ENCODE data around the gene ADA. TPM values are rescaled to one million over a fixed set of nuclear protein-coding genes. Genes with fewer than 3 reads are reported as not detected.

The ADA gene
- total and polyA plus RNA-seq, 2 of the 13 experiments (the other 11 are each of a cell fraction or from before 2014, with no cell fraction given), result 2.5 to 11.3 TPM

Other genes starting within 250 kb of the ADA start
- 18.8 and 25.0 TPM in 2 replicates for gene TTPAL, start 175.8 kb downstream of the ADA start, total RNA-seq (2016; rRNA removed; fragmentation: Illumina TruSeq; extraction: Trizol)
- 4.3 and 6.5 TPM in 2 replicates for gene TTPAL, start 175.8 kb downstream of the ADA start, polyA plus RNA-seq (2011; rRNA removed)
- gene SERINC3, start 129.6 kb downstream of the ADA start, total RNA-seq (2016; rRNA removed; fragmentation: Illumina TruSeq; extraction: Trizol), result 53.5 and 82.0 TPM in 2 replicates
- gene SERINC3, start 129.6 kb downstream of the ADA start, polyA plus RNA-seq (2011; rRNA removed), result 208 and 226 TPM in 2 replicates
- gene PKIG, start 69.1 kb downstream of the ADA start, total RNA-seq (2016; rRNA removed; fragmentation: Illumina TruSeq; extraction: Trizol), result 44.5 and 47.6 TPM in 2 replicates
- 30.8 and 31.0 TPM in 2 replicates for gene PKIG, start 69.1 kb downstream of the ADA start, polyA plus RNA-seq (2011; rRNA removed)
- gene CCN5, start 63.7 kb upstream of the ADA start, total RNA-seq (2016; rRNA removed; fragmentation: Illumina TruSeq; extraction: Trizol), result not detected in 2 replicates
- gene CCN5, start 63.7 kb upstream of the ADA start, polyA plus RNA-seq (2011; rRNA removed), result 0.12 and 0.17 TPM in 2 replicates
- not detected in 2 replicates for gene KCNK15, start 94.2 kb upstream of the ADA start, total RNA-seq (2016; rRNA removed; fragmentation: Illumina TruSeq; extraction: Trizol)
- gene KCNK15, start 94.2 kb upstream of the ADA start, polyA plus RNA-seq (2011; rRNA removed), result 0.03 TPM in 1 of 2 replicates, not detected in the other
- gene RIMS4, start 158.8 kb upstream of the ADA start, total RNA-seq (2016; rRNA removed; fragmentation: Illumina TruSeq; extraction: Trizol), result 0.07 and 0.18 TPM in 2 replicates
- 0.01 and 0.09 TPM in 2 replicates for gene RIMS4, start 158.8 kb upstream of the ADA start, polyA plus RNA-seq (2011; rRNA removed)
- gene YWHAB, start 234.0 kb upstream of the ADA start, total RNA-seq (2016; rRNA removed; fragmentation: Illumina TruSeq; extraction: Trizol), result 121 and 184 TPM in 2 replicates
- 64.0 and 77.2 TPM in 2 replicates for gene YWHAB, start 234.0 kb upstream of the ADA start, polyA plus RNA-seq (2011; rRNA removed)

Data from HepG2 (cell line).